ENCODE measurements around the gene EFCAB6. TPM values are rescaled to one million over a fixed set of nuclear protein-coding genes. Genes with fewer than 3 reads are reported as not detected.

Gene EFCAB6
- total RNA-seq, 1 donor from 2014 or later: 1.8 TPM

GRCh38 chr22:43654271-43654670 is 157.8 kb downstream of the EFCAB6 start:
- no peaks in the 10 kb centered on the region for H3K36me3 ChIP-seq
- DNase-seq: no peak
- H3K4me3 ChIP-seq: no peak overlapping the region
- H3K4me1 ChIP-seq: no peaks in the 10 kb centered on the region
- no peak for TF ChIP-seq CTCF (IDR thresholded peaks at IDR 0.05; ENCODE audit: borderline replicate concordance)
- peaks cover 16% of the 10 kb centered on the region for H3K9me3 ChIP-seq (replicated peaks)
- no peak overlapping the region for H3K27ac ChIP-seq (replicated peaks)
- H3K27me3 ChIP-seq (ENCODE audit: low read depth): no peaks in the 10 kb centered on the region
- intact Hi-C loops (cut with micrococcal nuclease): no loop called here

- H3K9me3 ChIP-seq (replicated peaks): peaks cover 16% of the 10 kb centered on the region
- no peaks in the 10 kb centered on the region for H3K27me3 ChIP-seq (ENCODE audit: low read depth)
- intact Hi-C loops (cut with micrococcal nuclease): no loop called here
- no peak overlapping the region for H3K27ac ChIP-seq (replicated peaks)
- H3K4me3 ChIP-seq: no peak overlapping the region
- H3K36me3 ChIP-seq: no peaks in the 10 kb centered on the region
- no peaks in the 10 kb centered on the region for H3K4me1 ChIP-seq
- no peak for TF ChIP-seq CTCF (IDR thresholded peaks at IDR 0.05; ENCODE audit: borderline replicate concordance)
- DNase-seq: no peak
These were observed 159.3 kb downstream of the EFCAB6 start for GRCh38 chr22:43652845-43653244.

GRCh38 chr22:43643387-43643786 is 168.7 kb downstream of the EFCAB6 start:
- Histone ChIP-seq H3K4me1 (no peaks in the 10 kb centered on the region), H3K4me3 (no peak overlapping the region), H3K27me3 (ENCODE audit: low read depth) (no peaks in the 10 kb centered on the region), H3K27ac (replicated peaks) (no peak overlapping the region), H3K9me3 (replicated peaks) (peaks cover 15% of the 10 kb centered on the region), H3K36me3 (no peaks in the 10 kb centered on the region)
- intact Hi-C loops (cut with micrococcal nuclease): no loop called here
- TF ChIP-seq CTCF (IDR thresholded peaks at IDR 0.05; ENCODE audit: borderline replicate concordance): no peak
- DNase-seq: no peak

GRCh38 chr22:43642319-43643206 is 169.5 kb downstream of the EFCAB6 start:
- Histone ChIP-seq H3K4me1 (no peaks in the 10 kb centered on the region), H3K4me3 (no peak overlapping the region), H3K27ac (replicated peaks) (no peak overlapping the region), H3K27me3 (ENCODE audit: low read depth) (no peaks in the 10 kb centered on the region), H3K36me3 (no peaks in the 10 kb centered on the region), H3K9me3 (replicated peaks) (peaks cover 15% of the 10 kb centered on the region)
- intact Hi-C loops (cut with micrococcal nuclease): no loop called here
- DNase-seq: no peak
- TF ChIP-seq CTCF (IDR thresholded peaks at IDR 0.05; ENCODE audit: borderline replicate concordance): no peak

GRCh38 chr22:43639228-43639948 is 172.7 kb downstream of the EFCAB6 start:
- H3K4me1 ChIP-seq: no peaks in the 10 kb centered on the region
- no peaks in the 10 kb centered on the region for H3K36me3 ChIP-seq
- intact Hi-C loops (cut with micrococcal nuclease): no loop called here
- H3K27me3 ChIP-seq (ENCODE audit: low read depth): no peaks in the 10 kb centered on the region
- no peak for TF ChIP-seq CTCF (IDR thresholded peaks at IDR 0.05; ENCODE audit: borderline replicate concordance)
- no peak overlapping the region for H3K4me3 ChIP-seq
- H3K27ac ChIP-seq (replicated peaks): no peak overlapping the region
- no peak for DNase-seq
- peaks cover 15% of the 10 kb centered on the region for H3K9me3 ChIP-seq (replicated peaks)
